Measurements from ENCODE around the gene PPP2R1B. TPM values are rescaled to one million over a fixed set of nuclear protein-coding genes. Genes with fewer than 3 reads are reported as not detected.

Gene PPP2R1B
- total RNA-seq, 2 experiments from 2014 or later, result 34.5 to 39.2 TPM

DNA sequence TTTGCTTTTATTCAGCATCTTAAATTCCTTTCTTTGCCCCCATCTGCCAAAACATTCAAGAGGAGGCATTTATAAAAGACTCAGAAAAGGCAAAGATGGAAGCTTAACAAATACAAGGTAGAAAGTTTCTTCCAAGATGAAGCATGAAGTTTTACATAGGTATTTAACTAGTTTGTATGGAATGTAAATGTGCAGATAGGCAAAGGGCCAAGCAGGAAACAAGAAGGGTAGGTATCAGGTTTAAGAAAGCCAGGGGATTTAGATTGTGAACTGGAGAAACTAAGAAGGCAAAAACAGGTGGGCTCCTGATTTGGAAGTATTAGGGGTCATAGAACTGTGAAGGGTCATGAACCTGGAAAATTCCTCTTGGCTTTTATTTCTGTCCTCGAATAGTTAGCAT lies 62.6 kb downstream of the PPP2R1B start:
- intact Hi-C loops (cut with DNase I, micrococcal nuclease), result no loop called here
- Mint-ChIP-seq H3K27me3 (no peaks in the 10 kb centered on the region), H3K4me3 (no peak overlapping the region), H3K9me3 (no peaks in the 10 kb centered on the region), H3K27ac (no peak overlapping the region), H3K4me1 (ENCODE audit: low read depth) (no peaks in the 10 kb centered on the region), H3K36me3 (ENCODE audit: low read depth) (peaks cover 52% of the 10 kb centered on the region)
- ATAC-seq (ENCODE audit: poor library complexity), result no peak
- CTCF ChIA-PET, result no interaction called here
- Histone ChIP-seq H3K4me1 (ENCODE audit: insufficient read depth, low read length) (no peaks in the 10 kb centered on the region), H3K27ac (ENCODE audit: low read depth in 1 of 2, low read length in 2 of 2) (no peak overlapping the region), H3K9me3 (ENCODE audit: control insufficient read depth in 1 of 2, insufficient read depth in 1 of 2, low read length in 2 of 2) (no peaks in the 10 kb centered on the region), H3K27me3 (ENCODE audit: control insufficient read depth in 1 of 2, insufficient read depth in 2 of 2, low read length in 2 of 2) (no peaks in the 10 kb centered on the region), H3K36me3 (ENCODE audit: insufficient read depth, low read length) (peaks cover 40% of the 10 kb centered on the region), H3K4me3 (ENCODE audit: low read length) (no peak overlapping the region)
- no peak for DNase-seq
- POLR2A ChIA-PET, result no interaction called here
- TF ChIP-seq, protein P1, sequence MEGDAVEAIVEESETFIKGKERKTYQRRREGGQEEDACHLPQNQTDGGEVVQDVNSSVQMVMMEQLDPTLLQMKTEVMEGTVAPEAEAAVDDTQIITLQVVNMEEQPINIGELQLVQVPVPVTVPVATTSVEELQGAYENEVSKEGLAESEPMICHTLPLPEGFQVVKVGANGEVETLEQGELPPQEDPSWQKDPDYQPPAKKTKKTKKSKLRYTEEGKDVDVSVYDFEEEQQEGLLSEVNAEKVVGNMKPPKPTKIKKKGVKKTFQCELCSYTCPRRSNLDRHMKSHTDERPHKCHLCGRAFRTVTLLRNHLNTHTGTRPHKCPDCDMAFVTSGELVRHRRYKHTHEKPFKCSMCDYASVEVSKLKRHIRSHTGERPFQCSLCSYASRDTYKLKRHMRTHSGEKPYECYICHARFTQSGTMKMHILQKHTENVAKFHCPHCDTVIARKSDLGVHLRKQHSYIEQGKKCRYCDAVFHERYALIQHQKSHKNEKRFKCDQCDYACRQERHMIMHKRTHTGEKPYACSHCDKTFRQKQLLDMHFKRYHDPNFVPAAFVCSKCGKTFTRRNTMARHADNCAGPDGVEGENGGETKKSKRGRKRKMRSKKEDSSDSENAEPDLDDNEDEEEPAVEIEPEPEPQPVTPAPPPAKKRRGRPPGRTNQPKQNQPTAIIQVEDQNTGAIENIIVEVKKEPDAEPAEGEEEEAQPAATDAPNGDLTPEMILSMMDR (IDR thresholded peaks at IDR 0.05), result no peak

DNA sequence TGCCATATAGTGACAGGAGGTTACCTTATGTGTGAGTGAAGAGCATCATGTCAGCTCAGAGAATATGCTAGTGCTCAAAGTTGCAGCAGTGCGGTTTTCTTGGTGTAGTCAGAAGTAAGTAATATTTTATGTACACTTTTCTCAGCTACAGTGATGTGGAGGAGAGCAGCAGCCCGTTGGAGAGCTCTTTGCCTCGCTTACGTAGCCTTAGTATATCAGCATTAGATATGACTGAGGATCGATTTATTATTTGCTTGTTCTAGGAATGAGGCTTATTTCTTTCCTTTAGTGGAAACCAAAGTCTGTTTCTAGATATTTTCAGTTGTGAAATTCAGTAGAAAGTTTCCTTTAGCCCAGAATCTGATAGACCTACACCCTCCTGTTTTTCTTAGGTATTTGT lies 63.6 kb downstream of the PPP2R1B start:
- no peaks in the 10 kb centered on the region for H3K4me1 ChIP-seq (ENCODE audit: insufficient read depth, low read length)
- POLR2A ChIA-PET, result no interaction called here
- no peaks in the 10 kb centered on the region for H3K27me3 ChIP-seq (ENCODE audit: control insufficient read depth in 1 of 2, insufficient read depth in 2 of 2, low read length in 2 of 2)
- H3K27ac ChIP-seq (ENCODE audit: low read depth in 1 of 2, low read length in 2 of 2), result no peak overlapping the region
- Mint-ChIP-seq H3K27ac (no peak overlapping the region), H3K36me3 (ENCODE audit: low read depth) (peaks cover 52% of the 10 kb centered on the region), H3K27me3 (no peaks in the 10 kb centered on the region), H3K9me3 (no peaks in the 10 kb centered on the region), H3K4me1 (ENCODE audit: low read depth) (no peaks in the 10 kb centered on the region), H3K4me3 (no peak overlapping the region)
- no peak for ATAC-seq (ENCODE audit: poor library complexity)
- H3K9me3 ChIP-seq (ENCODE audit: control insufficient read depth in 1 of 2, insufficient read depth in 1 of 2, low read length in 2 of 2), result no peaks in the 10 kb centered on the region
- DNase-seq, result no peak
- H3K4me3 ChIP-seq (ENCODE audit: low read length), result no peak overlapping the region
- intact Hi-C loops (cut with DNase I, micrococcal nuclease), result no loop called here
- TF ChIP-seq, protein P1 (IDR thresholded peaks at IDR 0.05), result no peak
- CTCF ChIA-PET, result no interaction called here
- H3K36me3 ChIP-seq (ENCODE audit: insufficient read depth, low read length), result peaks cover 35% of the 10 kb centered on the region

DNA sequence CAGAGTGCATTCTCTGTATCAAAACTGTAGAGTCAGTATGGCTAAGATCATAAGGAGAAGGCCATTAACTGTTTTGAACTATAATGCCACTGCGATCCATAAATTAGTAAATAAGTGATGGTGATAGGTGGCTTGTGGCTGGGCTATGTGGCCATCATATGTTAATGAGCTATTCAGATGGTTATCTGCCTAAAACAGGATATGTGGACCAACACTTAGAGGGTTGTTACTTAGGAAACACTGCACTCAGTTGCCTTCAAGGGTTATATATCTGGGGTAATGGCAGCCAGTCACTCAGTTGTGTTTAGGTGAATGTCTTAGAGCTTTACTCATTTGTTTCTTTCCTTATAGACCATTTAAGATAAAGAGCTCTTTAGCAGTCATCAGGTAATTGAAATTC lies 66.0 kb downstream of the PPP2R1B start:
- ChIA-PET CTCF (no interaction called here), POLR2A (interaction anchor here (0.6 kb wide), 1 partner anchor 41 kb away, joined by 3 read pairs; no protein-coding TSS in a partner anchor)
- Histone ChIP-seq H3K4me3 (ENCODE audit: low read length) (no peak overlapping the region), H3K4me1 (ENCODE audit: insufficient read depth, low read length) (no peaks in the 10 kb centered on the region), H3K9me3 (ENCODE audit: control insufficient read depth in 1 of 2, insufficient read depth in 1 of 2, low read length in 2 of 2) (no peaks in the 10 kb centered on the region), H3K27me3 (ENCODE audit: control insufficient read depth in 1 of 2, insufficient read depth in 2 of 2, low read length in 2 of 2) (no peaks in the 10 kb centered on the region), H3K36me3 (ENCODE audit: insufficient read depth, low read length) (peaks cover 25% of the 10 kb centered on the region), H3K27ac (ENCODE audit: low read depth in 1 of 2, low read length in 2 of 2) (no peak overlapping the region)
- no peaks in the 10 kb centered on the region for H3K9me3 Mint-ChIP-seq
- TF ChIP-seq, protein P1 (IDR thresholded peaks at IDR 0.05), result no peak
- no peaks in the 10 kb centered on the region for H3K4me1 Mint-ChIP-seq (ENCODE audit: low read depth)
- ATAC-seq (ENCODE audit: poor library complexity), result no peak
- no peak for DNase-seq
- H3K36me3 Mint-ChIP-seq (ENCODE audit: low read depth), result peaks cover 31% of the 10 kb centered on the region
- H3K27ac Mint-ChIP-seq, result no peak overlapping the region
- H3K27me3 Mint-ChIP-seq, result no peaks in the 10 kb centered on the region
- intact Hi-C loops (cut with DNase I, micrococcal nuclease), result no loop called here
- H3K4me3 Mint-ChIP-seq, result no peak overlapping the region

All from CD4-positive, alpha-beta T cell (primary cell).